Adrenal gland (tissue), 5 donors: Measurements from ENCODE around the gene TTN.

Experiments
- CTCF ChIP-seq, 6 experiments: fragments of 450-650 bp in 4 of 6; fragments of 200-600 bp in 2 of 6; sonication (generic) in 1 of 6; IDR thresholded peaks; 1 replicate in 5 of 6; 2 replicates in 1 of 6; pipeline versions ENCODE4 v1.5.1 to v1.8.0; 2016 to 2021; ENCODE audit warnings: antibody characterized with exemption in 6 of 6, mild to moderate bottlenecking in 2 of 6, moderate library complexity in 1 of 6
- POLR2A ChIP-seq, 2 donors: fragments of 450-650 bp; IDR thresholded peaks; one replicate each; pipeline ENCODE4 v1.6.1; 2017; ENCODE audit warnings: antibody characterized with exemption in 2 of 2, mild to moderate bottlenecking in 2 of 2, moderate library complexity in 1 of 2
- donor health status: DM: no; HTN: no; CAD: no.

DNA sequence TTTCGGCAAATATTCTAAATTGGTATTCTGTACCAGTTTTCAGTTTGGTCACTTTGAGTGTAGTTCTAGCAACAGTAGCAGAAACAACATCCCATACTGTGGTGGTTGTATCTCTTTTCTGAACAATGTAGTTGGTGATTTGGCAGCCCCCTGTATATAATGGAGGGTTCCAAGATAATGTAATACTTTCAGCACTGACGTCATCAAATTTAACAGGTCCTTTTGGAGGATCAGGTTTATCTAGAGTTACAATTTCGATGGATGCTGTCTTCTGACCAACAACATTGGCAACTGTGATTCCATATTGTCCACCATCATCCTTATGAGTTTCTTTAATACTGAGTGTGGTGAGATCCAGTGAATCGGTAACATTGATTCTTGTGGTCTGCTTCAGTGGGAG, 239.0 kb downstream of the TTN start:
- TF ChIP-seq CTCF (IDR thresholded peaks at IDR 0.05) = no peak
- no peak for TF ChIP-seq POLR2A (IDR thresholded peaks at IDR 0.05)
